Measurements from ENCODE around the gene BMPR2. TPM values are rescaled to one million over a fixed set of nuclear protein-coding genes. Genes with fewer than 3 reads are reported as not detected.

Gene BMPR2
- total RNA-seq, 1 experiment from 2014 or later = 34.9 TPM

DNA sequence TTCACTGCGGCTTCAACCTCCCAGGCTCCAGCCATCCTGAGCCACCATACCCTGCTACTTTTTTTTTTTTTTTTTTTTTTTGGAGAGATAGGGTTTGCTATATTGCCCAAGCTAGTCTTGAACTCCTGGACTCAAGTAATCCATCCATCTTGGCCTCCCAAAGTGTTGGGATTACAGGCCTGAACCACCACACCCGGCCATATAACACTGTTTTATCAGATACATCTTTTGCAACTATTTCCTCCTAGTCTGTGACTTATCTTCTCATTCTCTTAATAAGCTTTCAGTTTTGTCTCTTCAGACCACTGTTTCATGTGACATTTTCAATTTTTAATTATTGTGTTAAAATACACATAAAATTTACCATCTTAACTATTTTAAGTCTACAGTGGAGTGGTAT lies 223.0 kb downstream of the BMPR2 start:
- Histone ChIP-seq H3K27me3 (replicated peaks; ENCODE audit: insufficient read depth, low read depth, low read length, poor library complexity) (no peaks in the 10 kb centered on the region), H3K4me3 (ENCODE audit: low read depth, low read length, poor library complexity, severe bottlenecking) (no peak overlapping the region), H3K9me3 (ENCODE audit: low read depth, low read length, poor library complexity, severe bottlenecking) (no peaks in the 10 kb centered on the region), H3K27ac (ENCODE audit: low read depth, low read length, poor library complexity, severe bottlenecking) (no peak overlapping the region), H3K36me3 (ENCODE audit: insufficient read depth, low read length, poor library complexity, severe bottlenecking) (no peaks in the 10 kb centered on the region), H3K4me1 (ENCODE audit: insufficient read depth, low read length, poor library complexity, severe bottlenecking) (no peaks in the 10 kb centered on the region)
- BruUV-seq (replicated peaks) = no TSS peak
- ChIA-PET POLR2A (ENCODE audit: low non-redundant PET) (interaction anchor here (0.7 kb wide), 1 partner anchor 169 kb away, joined by 7 read pairs; no protein-coding TSS in a partner anchor), CTCF (no interaction called here)
- DNase-seq (ENCODE audit: low spot score) = no peak
- TF ChIP-seq EZH2 (IDR thresholded peaks at IDR 0.05; ENCODE audit: borderline replicate concordance, low read depth, low read length, poor library complexity, severe bottlenecking) = no peak
- TF ChIP-seq, protein P1, sequence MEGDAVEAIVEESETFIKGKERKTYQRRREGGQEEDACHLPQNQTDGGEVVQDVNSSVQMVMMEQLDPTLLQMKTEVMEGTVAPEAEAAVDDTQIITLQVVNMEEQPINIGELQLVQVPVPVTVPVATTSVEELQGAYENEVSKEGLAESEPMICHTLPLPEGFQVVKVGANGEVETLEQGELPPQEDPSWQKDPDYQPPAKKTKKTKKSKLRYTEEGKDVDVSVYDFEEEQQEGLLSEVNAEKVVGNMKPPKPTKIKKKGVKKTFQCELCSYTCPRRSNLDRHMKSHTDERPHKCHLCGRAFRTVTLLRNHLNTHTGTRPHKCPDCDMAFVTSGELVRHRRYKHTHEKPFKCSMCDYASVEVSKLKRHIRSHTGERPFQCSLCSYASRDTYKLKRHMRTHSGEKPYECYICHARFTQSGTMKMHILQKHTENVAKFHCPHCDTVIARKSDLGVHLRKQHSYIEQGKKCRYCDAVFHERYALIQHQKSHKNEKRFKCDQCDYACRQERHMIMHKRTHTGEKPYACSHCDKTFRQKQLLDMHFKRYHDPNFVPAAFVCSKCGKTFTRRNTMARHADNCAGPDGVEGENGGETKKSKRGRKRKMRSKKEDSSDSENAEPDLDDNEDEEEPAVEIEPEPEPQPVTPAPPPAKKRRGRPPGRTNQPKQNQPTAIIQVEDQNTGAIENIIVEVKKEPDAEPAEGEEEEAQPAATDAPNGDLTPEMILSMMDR (conservative IDR thresholded peaks at IDR 0.05; ENCODE audit: low read depth, low read length) = no peak
- intact Hi-C loops (cut with micrococcal nuclease; ENCODE audit: unreplicated experiment) = no loop called here

DNA sequence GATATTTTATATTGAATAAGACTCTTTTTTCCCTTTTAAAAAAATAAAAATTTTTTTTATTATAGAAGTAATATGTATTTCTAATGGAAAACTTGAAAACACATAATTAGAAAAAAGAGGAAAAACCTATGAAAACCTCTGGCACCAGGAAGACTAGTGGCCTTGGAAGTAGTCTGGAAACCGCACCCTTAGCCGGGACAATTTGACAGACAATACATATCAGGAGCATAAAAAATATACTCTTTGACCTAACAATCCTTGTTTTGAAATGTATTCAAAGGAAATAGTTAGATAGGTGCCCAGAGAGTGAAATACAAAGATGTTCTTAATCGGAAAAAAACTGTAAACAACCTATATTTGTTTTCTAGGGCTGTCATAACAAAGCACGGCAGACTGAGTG lies 223.8 kb downstream of the BMPR2 start:
- no TSS peak for BruUV-seq (replicated peaks)
- ChIA-PET POLR2A (ENCODE audit: low non-redundant PET) (no interaction called here), CTCF (no interaction called here)
- TF ChIP-seq, protein P1 (conservative IDR thresholded peaks at IDR 0.05; ENCODE audit: low read depth, low read length) = no peak
- TF ChIP-seq EZH2 (IDR thresholded peaks at IDR 0.05; ENCODE audit: borderline replicate concordance, low read depth, low read length, poor library complexity, severe bottlenecking) = no peak
- no peak for DNase-seq (ENCODE audit: low spot score)
- no peak overlapping the region for H3K4me3 ChIP-seq (ENCODE audit: low read depth, low read length, poor library complexity, severe bottlenecking)
- H3K27ac ChIP-seq (ENCODE audit: low read depth, low read length, poor library complexity, severe bottlenecking) = no peak overlapping the region
- no peaks in the 10 kb centered on the region for H3K27me3 ChIP-seq (replicated peaks; ENCODE audit: insufficient read depth, low read depth, low read length, poor library complexity)
- no peaks in the 10 kb centered on the region for H3K36me3 ChIP-seq (ENCODE audit: insufficient read depth, low read length, poor library complexity, severe bottlenecking)
- no peaks in the 10 kb centered on the region for H3K9me3 ChIP-seq (ENCODE audit: low read depth, low read length, poor library complexity, severe bottlenecking)
- intact Hi-C loops (cut with micrococcal nuclease; ENCODE audit: unreplicated experiment) = no loop called here
- H3K4me1 ChIP-seq (ENCODE audit: insufficient read depth, low read length, poor library complexity, severe bottlenecking) = no peaks in the 10 kb centered on the region

GRCh38 chr2:202604699-202605098 lies 228.6 kb downstream of the BMPR2 start:
- TF ChIP-seq EZH2 (IDR thresholded peaks at IDR 0.05; ENCODE audit: borderline replicate concordance, low read depth, low read length, poor library complexity, severe bottlenecking) = no peak
- TF ChIP-seq, protein P1 (conservative IDR thresholded peaks at IDR 0.05; ENCODE audit: low read depth, low read length) = no peak
- no peaks in the 10 kb centered on the region for H3K4me1 ChIP-seq (ENCODE audit: insufficient read depth, low read length, poor library complexity, severe bottlenecking)
- no peaks in the 10 kb centered on the region for H3K9me3 ChIP-seq (ENCODE audit: low read depth, low read length, poor library complexity, severe bottlenecking)
- ChIA-PET CTCF (no interaction called here), POLR2A (ENCODE audit: low non-redundant PET) (no interaction called here)
- intact Hi-C loops (cut with micrococcal nuclease; ENCODE audit: unreplicated experiment) = no loop called here
- no peak for DNase-seq (ENCODE audit: low spot score)
- H3K27me3 ChIP-seq (replicated peaks; ENCODE audit: insufficient read depth, low read depth, low read length, poor library complexity) = no peaks in the 10 kb centered on the region
- no peak overlapping the region for H3K27ac ChIP-seq (ENCODE audit: low read depth, low read length, poor library complexity, severe bottlenecking)
- H3K4me3 ChIP-seq (ENCODE audit: low read depth, low read length, poor library complexity, severe bottlenecking) = no peak overlapping the region
- no TSS peak for BruUV-seq (replicated peaks)
- no peaks in the 10 kb centered on the region for H3K36me3 ChIP-seq (ENCODE audit: insufficient read depth, low read length, poor library complexity, severe bottlenecking)
